ENCODE data around the gene CD52. TPM values are rescaled to one million over a fixed set of nuclear protein-coding genes. Genes with fewer than 3 reads are reported as not detected.
A peak's percentile ranks its signal among the peaks of the same experiment; 100 is the strongest.

The CD52 gene
- total and polyA plus RNA-seq, 2 experiments from 2014 or later: 7.3 TPM; not detected in 1

GRCh38 chr1:26305667-26306289, 12.0 kb upstream of the CD52 start:
- Histone ChIP-seq H3K27ac (ENCODE audit: low read depth) (no peak overlapping the region), H2AFZ (peak overlapping the region; percentile 98), H3K27me3 (ENCODE audit: insufficient read depth) (no peaks in the 10 kb centered on the region), H4K20me1 (replicated peaks; ENCODE audit: insufficient read depth) (no peaks in the 10 kb centered on the region), H3K4me2 (peak overlapping the region; percentile 98), H3K4me1 (ENCODE audit: insufficient read depth) (peaks cover 10% of the 10 kb centered on the region), H3K9me2 (ENCODE audit: insufficient read depth) (no peaks in the 10 kb centered on the region), H3F3A (replicated peaks; ENCODE audit: low read depth) (0 out of 2 replicates have a peak, but pooled peaks cover 5% of the 10 kb centered on the region), H3K79me2 (replicated peaks; ENCODE audit: insufficient read depth) (0 out of 2 replicates have a peak, but pooled peaks cover 9% of the 10 kb centered on the region), H3K4me3 (peak overlapping the region; percentile 99), H3K36me3 (ENCODE audit: insufficient read depth) (no peaks in the 10 kb centered on the region)
- H3K27ac Mint-ChIP-seq: peak overlapping the region; percentile 92
- H3K4me1 Mint-ChIP-seq: peaks cover 16% of the 10 kb centered on the region; the same call in 2 of the 3 replicates
- H3K4me3 Mint-ChIP-seq: peak overlapping the region; percentile 98
- H3K36me3 Mint-ChIP-seq (ENCODE audit: low read depth): no peaks in the 10 kb centered on the region
- DNase-seq (ENCODE audit: low spot score): peak; percentile 27
- H3K9me3 Mint-ChIP-seq: no peaks in the 10 kb centered on the region
- TF ChIP-seq, protein P1, sequence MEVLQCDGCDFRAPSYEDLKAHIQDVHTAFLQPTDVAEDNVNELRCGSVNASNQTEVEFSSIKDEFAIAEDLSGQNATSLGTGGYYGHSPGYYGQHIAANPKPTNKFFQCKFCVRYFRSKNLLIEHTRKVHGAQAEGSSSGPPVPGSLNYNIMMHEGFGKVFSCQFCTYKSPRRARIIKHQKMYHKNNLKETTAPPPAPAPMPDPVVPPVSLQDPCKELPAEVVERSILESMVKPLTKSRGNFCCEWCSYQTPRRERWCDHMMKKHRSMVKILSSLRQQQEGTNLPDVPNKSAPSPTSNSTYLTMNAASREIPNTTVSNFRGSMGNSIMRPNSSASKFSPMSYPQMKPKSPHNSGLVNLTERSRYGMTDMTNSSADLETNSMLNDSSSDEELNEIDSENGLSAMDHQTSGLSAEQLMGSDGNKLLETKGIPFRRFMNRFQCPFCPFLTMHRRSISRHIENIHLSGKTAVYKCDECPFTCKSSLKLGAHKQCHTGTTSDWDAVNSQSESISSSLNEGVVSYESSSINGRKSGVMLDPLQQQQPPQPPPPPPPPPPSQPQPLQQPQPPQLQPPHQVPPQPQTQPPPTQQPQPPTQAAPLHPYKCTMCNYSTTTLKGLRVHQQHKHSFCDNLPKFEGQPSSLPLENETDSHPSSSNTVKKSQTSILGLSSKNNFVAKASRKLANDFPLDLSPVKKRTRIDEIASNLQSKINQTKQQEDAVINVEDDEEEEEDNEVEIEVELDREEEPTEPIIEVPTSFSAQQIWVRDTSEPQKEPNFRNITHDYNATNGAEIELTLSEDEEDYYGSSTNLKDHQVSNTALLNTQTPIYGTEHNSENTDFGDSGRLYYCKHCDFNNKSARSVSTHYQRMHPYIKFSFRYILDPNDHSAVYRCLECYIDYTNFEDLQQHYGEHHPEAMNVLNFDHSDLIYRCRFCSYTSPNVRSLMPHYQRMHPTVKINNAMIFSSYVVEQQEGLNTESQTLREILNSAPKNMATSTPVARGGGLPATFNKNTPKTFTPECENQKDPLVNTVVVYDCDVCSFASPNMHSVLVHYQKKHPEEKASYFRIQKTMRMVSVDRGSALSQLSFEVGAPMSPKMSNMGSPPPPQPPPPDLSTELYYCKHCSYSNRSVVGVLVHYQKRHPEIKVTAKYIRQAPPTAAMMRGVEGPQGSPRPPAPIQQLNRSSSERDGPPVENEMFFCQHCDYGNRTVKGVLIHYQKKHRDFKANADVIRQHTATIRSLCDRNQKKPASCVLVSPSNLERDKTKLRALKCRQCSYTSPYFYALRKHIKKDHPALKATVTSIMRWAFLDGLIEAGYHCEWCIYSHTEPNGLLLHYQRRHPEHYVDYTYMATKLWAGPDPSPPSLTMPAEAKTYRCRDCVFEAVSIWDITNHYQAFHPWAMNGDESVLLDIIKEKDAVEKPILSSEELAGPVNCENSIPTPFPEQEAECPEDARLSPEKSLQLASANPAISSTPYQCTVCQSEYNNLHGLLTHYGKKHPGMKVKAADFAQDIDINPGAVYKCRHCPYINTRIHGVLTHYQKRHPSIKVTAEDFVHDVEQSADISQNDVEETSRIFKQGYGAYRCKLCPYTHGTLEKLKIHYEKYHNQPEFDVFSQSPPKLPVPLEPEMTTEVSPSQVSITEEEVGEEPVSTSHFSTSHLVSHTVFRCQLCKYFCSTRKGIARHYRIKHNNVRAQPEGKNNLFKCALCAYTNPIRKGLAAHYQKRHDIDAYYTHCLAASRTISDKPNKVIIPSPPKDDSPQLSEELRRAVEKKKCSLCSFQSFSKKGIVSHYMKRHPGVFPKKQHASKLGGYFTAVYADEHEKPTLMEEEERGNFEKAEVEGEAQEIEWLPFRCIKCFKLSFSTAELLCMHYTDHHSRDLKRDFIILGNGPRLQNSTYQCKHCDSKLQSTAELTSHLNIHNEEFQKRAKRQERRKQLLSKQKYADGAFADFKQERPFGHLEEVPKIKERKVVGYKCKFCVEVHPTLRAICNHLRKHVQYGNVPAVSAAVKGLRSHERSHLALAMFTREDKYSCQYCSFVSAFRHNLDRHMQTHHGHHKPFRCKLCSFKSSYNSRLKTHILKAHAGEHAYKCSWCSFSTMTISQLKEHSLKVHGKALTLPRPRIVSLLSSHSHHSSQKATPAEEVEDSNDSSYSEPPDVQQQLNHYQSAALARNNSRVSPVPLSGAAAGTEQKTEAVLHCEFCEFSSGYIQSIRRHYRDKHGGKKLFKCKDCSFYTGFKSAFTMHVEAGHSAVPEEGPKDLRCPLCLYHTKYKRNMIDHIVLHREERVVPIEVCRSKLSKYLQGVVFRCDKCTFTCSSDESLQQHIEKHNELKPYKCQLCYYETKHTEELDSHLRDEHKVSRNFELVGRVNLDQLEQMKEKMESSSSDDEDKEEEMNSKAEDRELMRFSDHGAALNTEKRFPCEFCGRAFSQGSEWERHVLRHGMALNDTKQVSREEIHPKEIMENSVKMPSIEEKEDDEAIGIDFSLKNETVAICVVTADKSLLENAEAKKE (CRISPR knock-in tag; IDR thresholded peaks at IDR 0.05): no peak
- TF ChIP-seq ZNF114 (CRISPR knock-in tag; IDR thresholded peaks at IDR 0.05): no peak
- no peak for TF ChIP-seq CREB1 (CRISPR knock-in tag; IDR thresholded peaks at IDR 0.05; ENCODE audit: low read depth)
- TF ChIP-seq, protein P2, sequence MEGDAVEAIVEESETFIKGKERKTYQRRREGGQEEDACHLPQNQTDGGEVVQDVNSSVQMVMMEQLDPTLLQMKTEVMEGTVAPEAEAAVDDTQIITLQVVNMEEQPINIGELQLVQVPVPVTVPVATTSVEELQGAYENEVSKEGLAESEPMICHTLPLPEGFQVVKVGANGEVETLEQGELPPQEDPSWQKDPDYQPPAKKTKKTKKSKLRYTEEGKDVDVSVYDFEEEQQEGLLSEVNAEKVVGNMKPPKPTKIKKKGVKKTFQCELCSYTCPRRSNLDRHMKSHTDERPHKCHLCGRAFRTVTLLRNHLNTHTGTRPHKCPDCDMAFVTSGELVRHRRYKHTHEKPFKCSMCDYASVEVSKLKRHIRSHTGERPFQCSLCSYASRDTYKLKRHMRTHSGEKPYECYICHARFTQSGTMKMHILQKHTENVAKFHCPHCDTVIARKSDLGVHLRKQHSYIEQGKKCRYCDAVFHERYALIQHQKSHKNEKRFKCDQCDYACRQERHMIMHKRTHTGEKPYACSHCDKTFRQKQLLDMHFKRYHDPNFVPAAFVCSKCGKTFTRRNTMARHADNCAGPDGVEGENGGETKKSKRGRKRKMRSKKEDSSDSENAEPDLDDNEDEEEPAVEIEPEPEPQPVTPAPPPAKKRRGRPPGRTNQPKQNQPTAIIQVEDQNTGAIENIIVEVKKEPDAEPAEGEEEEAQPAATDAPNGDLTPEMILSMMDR (conservative IDR thresholded peaks at IDR 0.05; ENCODE audit: low read depth in 2 of 2): no peak
- no peak for TF ChIP-seq JUNB (IDR thresholded peaks at IDR 0.05; ENCODE audit: unreplicated experiment)
- no peak for TF ChIP-seq ZNF331 (CRISPR knock-in tag; IDR thresholded peaks at IDR 0.05; ENCODE audit: low read depth)
- TF ChIP-seq EZH2 (IDR thresholded peaks at IDR 0.05; ENCODE audit: low read depth, unreplicated experiment): no peak
- TF ChIP-seq, protein P3, sequence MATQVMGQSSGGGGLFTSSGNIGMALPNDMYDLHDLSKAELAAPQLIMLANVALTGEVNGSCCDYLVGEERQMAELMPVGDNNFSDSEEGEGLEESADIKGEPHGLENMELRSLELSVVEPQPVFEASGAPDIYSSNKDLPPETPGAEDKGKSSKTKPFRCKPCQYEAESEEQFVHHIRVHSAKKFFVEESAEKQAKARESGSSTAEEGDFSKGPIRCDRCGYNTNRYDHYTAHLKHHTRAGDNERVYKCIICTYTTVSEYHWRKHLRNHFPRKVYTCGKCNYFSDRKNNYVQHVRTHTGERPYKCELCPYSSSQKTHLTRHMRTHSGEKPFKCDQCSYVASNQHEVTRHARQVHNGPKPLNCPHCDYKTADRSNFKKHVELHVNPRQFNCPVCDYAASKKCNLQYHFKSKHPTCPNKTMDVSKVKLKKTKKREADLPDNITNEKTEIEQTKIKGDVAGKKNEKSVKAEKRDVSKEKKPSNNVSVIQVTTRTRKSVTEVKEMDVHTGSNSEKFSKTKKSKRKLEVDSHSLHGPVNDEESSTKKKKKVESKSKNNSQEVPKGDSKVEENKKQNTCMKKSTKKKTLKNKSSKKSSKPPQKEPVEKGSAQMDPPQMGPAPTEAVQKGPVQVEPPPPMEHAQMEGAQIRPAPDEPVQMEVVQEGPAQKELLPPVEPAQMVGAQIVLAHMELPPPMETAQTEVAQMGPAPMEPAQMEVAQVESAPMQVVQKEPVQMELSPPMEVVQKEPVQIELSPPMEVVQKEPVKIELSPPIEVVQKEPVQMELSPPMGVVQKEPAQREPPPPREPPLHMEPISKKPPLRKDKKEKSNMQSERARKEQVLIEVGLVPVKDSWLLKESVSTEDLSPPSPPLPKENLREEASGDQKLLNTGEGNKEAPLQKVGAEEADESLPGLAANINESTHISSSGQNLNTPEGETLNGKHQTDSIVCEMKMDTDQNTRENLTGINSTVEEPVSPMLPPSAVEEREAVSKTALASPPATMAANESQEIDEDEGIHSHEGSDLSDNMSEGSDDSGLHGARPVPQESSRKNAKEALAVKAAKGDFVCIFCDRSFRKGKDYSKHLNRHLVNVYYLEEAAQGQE (IDR thresholded peaks at IDR 0.05; ENCODE audit: unreplicated experiment): no peak
- no peak for TF ChIP-seq POLR2AphosphoS5 (IDR thresholded peaks at IDR 0.05; ENCODE audit: low read depth)
- no peak for TF ChIP-seq ETS1 (IDR thresholded peaks at IDR 0.05)
- no peak for TF ChIP-seq EZH2phosphoT487 (IDR thresholded peaks at IDR 0.05; ENCODE audit: unreplicated experiment)
- no peak for TF ChIP-seq NANOG (IDR thresholded peaks at IDR 0.05; ENCODE audit: borderline replicate concordance)
- no peaks in the 10 kb centered on the region for H3K27me3 Mint-ChIP-seq (ENCODE audit: insufficient read depth, low read depth, poor library complexity)
- no peak for ATAC-seq
